ENCODE data around the gene RUNX1.

RUNX1 gene

DNA sequence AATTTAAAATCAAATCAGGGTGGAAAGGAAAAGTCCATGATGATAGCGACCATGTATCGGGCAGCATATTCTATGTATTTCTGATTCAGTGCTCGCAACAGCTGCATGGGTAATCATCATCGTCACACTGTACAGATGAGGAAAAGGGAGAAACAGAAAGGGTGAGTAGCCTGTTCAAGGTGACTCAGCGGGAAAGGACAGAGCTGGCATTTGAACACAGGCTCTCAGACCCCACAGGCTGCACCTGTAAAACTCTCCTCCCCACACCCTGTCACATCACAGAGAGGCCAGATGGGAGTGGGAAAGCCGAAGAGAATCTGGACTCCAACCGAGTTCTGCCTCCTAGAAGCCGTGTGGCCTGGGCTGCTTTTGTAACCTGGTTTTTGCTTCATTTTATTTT is 14.0 kb downstream of the RUNX1 start:
- DNase-seq = no peak

DNA sequence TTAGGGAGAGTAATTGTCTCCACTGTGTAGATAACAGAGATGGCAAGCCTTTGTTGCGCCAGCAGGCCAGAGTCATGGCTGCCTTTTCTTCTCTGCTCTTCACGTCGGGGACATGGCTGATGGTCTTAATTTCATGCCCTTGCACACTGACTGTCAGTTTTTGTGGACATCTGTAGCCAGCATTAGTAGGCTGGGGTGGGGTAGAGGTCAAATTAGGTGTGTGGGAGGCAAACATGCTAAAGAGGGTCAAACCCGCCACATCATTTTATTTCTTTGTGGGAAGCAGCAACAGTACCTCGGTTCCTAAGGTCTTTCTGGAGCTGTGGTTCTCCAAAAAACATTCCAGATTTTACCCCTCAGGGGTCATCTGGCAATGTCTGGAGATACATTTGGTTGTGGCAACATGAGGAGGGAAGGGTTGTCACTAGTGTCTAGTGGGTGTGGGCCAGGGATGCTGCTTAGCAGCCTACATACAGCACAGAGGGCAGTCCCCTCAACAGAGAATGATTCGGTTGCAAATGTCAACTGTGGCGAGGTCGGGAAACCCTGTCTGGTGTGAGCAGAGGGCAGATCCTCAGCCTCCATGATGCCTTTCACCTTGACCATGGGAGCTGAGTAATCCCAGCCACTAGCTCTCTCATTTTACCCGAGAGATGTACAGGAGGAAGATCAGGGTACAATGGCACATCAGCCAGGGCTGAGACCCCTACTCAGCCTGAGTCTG is 14.7 kb downstream of the RUNX1 start:
- no peak for DNase-seq

DNA sequence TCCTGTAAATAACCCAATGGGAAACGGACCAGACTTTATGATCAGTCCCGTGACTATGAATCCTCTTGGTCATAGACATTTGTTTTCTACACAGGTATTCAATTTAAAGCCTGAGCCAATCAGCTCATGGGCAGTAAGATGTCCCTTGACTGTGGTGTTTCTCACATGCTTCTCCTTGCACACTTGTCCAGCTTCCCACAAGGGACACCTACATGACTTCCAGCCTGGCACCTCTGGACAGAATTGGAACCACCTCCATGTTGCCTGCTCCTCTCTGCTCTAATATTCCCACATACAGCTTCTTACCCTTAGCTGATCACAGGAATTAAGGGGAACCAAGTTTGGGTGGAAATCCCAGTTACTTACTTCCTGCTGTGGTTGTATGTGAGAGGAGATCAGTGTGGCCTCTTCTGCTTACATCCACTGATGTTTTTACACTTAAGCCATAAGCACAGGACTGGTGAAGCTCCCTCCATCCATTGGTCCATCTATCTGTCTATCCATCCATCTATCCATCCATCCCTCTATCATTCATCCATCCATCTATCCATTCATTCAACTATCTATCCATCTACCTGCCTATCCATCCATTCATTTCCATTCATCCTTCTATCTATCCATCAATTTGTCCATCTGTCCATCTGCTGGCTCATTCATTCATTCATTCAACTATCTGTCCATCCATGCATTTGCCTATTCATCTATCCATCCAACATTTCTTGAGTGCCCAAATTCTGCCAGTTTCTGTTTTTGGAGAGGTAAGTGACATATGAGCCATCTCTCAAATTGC is 16.4 kb downstream of the RUNX1 start:
- DNase-seq = no peak

DNA sequence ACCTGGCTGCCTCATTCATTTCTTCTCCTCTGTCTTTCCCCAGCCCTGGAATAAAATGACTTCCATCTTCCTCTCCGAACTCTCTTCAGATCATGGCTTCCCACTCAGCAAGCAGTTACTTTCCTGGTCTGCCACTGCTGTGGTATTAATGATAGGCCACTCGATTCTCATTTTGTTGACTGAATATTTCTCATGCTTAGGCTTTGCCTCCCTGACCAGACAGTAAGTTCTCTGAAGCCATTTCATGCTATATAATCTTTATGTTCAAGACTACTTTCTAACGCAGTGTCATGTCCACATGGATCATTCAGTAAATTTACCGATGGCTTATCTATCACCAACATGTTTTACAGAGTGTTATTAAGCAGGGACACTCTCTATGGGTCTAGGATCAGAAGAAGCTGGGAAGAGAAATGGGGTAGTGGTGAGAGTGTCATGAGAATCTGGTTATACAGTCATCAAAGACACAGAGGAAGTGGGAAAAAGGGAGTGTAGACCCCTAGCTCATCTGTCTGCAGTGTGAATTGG is 20.6 kb downstream of the RUNX1 start:
- DNase-seq = no peak

DNA sequence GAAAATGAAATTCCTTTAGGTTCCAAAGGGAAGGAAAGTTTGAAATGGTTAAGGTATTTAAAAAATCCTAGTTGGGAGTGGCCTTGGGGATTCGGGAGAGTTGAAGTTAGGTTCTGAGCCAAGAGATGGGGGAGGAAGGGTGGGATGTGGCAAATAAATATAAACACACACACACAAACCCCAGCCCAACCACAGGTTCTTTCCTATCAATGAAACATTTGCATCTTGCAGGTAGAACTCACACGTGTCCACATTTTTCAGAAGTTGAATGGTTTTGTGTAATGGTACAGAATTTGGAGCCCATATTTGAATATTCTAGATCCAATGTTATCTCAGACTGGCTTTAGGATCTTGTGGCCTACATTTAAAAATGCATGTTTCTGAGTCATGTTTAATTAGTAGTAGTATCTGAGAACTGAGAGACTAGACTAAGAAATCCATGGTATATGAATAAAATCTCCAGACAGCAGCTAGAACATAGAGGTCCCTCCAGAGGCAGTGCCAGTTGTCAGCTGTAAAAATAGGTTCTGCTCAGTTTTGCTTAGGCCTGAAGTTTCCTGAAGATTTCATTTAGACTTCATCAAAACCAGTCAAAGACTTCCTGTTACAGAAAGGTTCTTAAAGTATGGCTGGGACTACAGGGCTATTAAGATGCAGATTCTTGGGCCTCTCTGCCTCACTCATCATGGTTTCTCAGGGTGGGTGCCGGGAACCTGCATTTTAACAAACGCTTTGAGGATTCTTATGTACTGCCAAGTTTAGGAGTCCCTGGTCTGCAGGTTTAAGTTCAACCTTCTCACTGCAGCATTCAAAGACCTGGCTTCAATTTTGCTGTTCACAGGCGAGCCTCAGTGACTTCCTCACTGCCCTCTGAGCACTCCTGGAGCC is 21.3 kb downstream of the RUNX1 start:
- no peak for DNase-seq

DNA sequence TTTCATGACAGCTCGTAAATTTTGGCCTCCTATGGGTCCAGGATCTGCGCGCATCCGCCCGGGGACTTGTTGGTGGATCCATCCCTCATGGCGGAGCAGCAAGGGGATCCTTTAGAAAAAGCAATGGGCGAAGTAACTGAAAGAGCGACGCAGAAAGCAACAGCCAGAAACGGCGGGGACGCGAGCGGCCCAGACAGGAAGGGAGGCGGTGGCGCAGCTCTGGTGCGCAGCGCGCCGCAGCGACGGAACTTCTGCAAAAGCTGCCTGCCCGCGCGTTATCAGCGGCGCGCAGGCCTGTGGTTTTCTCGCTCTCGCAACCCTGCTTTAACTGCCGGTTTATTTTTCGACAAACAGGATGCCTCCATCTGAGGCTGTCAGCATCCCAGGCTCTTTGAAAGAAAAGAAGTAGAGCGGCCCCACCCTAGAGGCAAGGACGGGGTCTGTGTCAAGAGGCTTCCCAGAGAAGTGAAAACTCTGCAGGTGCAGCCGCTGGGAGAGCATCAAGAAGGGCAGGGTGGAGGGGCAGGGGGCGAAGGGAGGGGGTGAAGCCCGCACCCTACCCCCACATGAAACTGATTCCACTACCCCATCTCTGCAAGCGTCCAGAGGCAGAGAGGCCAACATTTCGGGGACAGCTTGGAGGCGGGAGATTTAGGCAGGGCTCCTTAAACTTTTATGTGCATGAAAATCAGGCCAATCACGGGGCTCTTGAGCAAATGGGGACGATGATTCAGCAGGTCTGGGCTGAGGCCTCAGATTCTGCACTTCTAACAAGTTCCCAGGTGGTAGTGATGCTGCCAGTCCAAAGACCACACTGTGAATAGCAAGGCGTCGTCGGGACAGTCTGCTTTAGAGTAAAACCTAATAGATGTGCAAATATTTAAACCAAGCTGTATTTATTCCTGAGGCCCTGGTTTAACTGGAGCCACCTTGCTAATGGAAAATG is 22.2 kb downstream of the RUNX1 start:
- peak; percentile 87 for DNase-seq

DNA sequence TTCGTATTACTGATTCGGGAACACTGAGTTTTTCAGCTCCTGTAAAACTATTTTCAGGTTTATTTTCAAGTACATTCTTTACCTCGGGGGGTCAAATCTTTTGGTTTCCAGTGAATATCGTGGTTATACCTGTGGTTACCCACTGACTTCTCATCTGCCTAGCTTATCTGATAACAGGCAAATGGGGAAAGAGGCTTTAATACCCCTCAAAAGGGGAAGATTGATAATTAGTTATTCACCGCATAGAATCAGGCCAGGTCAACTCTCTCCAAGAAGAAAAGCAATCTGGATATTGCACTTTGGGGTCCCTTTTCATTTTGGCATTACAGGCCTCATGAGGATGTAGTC is 23.0 kb downstream of the RUNX1 start:
- no peak for DNase-seq

DNA sequence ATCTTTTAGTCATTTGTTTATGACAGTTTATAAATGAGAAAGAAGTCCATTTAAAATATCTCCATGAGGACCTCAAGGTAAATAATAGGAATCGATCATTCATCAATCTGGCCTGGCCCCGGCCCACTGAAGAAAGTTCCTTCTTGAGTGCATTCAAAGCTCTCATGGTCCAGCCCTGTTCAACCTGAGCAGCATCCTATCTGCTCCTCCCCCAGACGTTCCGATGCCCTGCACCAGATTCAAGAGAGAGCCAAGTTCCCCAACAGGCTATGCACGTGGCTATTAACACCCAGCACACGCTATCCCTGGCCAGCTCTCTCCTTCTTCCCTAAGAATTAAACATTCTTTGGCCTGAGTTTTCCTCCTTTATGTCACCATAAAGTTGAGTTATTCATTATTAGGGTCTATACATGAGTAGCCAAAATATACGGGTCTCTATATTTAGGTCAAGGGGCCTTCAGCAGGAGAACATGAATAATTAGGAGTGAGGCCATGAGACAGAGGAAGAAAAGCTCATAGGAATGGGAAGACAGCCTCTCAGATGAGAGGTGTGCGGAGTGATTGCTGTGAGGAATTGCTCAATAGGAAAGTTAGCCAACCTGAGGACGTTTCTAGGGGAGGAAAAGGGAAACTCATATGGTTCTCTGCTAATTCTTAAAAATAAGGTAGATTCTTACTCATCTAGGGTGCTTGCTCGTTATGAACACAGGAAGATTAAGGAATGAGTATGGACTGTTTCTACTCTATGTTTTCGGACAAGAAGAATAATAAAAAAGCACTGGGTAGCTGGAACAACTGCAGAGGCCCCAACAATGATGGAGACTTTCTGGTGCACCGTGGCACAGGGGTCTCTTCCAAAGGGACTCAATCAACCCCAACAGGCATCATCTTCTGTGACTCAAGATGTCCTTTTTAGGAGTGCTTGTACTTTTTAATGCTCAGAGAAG is 23.6 kb downstream of the RUNX1 start:
- no peak for DNase-seq

DNA sequence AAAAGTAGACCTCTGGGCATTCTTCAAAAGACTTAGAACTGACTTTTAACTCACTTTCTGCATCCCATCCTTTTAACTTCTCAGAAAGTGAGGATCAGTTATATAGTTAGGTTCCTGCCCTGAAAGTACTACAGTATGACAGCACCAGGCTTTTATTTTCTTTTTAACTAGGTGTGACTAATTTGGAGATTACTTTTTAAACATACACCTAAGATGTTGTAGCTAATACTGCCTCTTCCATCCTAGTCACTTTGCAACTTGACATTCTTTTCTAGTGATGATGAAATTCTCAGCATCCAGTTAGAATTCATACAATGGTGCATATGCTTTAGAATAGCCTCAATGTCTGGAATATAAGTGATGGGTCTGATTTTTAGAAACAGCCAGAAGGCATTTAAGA is 24.6 kb downstream of the RUNX1 start:
- no peak for DNase-seq

DNA sequence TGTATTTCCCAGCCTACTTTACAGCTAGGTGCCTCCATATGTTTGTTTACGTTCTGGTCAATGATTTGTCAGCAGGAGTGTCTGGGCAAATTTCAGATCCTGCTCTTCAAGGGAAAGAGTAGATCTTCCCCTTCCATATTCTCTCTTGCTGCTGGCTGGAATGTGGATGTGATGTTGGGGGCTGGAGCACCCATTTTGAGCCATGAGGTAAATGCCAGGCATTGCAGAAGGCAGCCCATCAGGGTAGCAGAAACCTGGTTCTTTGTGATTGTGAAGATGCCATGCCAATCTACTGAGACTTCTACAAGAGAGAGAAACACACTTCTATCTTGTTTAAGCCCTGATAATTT is 25.1 kb downstream of the RUNX1 start:
- DNase-seq = no peak

DNA sequence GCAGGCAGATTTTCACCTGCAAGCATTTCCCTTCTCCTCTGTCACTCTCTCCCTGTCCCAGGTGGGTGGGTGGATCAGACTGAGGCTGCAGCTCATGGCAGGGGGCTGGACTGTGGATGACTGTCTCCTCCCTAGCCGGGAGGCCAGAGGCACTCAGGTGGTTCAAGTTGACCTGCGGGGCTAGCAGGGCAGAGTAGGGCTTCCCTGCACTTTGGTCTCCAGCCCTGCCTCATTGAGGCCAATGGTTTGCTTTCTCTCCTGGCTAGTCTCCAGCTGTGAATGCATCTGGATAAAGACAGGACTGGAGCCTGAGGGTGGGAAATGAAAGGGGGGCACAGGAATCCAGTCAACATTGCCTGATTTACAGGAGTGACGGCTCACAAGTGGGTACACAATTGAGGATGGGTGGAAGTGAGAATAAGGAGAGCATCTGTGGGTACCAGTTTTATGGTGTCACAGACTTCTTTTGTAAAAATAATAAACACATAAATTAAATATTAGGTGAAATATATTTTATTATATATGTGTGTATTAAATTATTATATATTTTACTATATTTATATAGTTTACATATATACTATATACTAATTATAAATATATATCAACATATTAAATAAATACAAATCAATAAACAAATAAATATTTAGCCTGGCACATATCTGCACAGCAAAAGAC is 25.6 kb downstream of the RUNX1 start:
- no peak for DNase-seq

DNA sequence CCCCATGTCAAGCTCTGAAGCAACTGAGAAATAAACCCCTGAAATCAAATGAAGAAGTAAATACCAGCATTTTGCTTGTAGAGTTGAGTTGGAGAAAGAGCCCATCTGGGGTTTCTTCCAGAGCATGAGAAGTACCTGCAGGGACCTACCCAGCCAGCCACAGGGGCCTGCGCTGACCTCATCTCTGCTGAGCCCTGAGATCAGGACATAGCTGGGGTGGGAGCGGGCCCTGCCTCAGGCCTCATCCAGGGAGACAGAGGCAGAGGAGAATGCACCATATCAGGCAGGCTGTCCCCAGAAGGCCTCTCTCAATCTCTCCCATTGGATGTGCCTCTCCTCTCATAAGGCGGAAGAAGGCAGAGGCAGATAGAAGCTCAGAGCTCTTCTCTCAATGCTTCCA is 27.6 kb downstream of the RUNX1 start:
- DNase-seq = no peak

DNA sequence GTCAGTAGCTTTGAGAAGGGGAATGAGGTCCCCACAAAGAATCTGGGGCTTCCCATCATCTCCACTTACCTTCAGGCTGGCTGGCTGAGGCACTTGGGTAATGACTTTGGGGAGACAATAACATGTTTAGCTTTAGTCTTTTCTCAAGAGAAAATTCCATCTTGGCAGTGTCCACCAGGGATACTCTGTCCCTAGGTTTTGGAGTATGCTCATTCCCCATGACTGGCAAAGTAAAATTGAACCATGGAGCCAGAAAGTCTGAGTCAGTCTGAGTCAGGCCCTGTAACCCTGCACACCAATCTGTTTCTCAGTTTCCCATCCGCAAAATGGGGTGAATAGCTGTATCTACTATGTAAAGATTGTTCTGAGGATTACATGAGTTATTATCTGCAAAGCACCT is 28.2 kb downstream of the RUNX1 start:
- DNase-seq = no peak

DNA sequence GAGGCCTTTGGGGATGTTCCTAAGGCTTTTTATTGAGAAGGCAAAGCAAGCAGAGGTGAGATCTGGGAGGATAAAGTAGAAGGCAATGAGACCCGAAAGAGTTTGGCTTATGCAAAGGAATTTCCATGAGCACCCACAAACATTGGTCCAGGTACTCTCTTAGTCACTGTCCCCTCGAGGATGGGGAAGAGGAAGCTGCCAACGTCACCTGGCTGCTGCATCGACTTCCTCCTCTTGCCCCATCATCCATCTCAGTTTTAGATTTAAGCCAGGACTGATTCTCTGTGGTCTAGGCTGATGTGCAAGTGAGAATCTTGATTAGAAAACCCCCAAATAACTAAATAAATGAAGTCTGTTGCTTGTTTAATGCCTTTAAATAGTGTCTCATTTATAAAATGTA is 28.7 kb downstream of the RUNX1 start:
- peak; percentile 49 for DNase-seq

DNA sequence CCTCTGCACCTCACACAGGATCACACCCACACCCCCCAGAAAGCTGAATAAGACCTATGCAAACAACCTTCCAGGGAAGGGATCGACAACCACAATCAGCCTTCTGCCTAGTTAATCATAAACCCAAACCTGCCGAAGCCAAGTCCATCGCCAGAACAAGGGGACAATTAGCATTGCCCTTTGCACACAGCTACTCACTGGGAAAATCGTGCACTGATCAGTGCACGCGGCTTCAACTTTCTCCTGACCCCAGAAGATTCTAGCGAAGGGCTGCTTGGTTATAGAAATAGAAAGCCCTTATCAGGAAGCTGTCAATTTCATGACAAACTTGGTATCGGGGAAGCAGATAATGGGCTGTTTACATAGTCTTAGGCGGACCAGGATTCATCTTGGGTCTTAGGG is 29.5 kb downstream of the RUNX1 start:
- no peak for DNase-seq

DNA sequence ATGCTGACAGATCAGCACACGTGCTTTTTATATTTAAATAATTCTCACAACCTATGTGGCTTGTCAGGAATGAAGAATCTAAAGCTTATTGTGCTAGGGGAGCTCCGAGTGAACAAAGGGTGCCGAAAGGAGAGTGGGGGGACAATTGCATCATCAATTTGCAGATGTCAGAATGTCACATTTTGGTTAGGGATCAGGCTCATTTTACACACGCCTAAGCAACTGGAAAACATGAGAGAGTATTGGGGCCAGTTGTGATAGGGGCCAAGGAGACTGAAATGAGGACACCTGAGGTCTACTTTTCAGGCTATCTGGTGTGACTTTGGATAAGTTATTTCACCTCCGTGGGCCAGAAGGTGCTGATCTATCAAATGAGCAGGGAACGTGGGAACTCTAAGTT is 31.8 kb downstream of the RUNX1 start:
- no peak for DNase-seq

DNA sequence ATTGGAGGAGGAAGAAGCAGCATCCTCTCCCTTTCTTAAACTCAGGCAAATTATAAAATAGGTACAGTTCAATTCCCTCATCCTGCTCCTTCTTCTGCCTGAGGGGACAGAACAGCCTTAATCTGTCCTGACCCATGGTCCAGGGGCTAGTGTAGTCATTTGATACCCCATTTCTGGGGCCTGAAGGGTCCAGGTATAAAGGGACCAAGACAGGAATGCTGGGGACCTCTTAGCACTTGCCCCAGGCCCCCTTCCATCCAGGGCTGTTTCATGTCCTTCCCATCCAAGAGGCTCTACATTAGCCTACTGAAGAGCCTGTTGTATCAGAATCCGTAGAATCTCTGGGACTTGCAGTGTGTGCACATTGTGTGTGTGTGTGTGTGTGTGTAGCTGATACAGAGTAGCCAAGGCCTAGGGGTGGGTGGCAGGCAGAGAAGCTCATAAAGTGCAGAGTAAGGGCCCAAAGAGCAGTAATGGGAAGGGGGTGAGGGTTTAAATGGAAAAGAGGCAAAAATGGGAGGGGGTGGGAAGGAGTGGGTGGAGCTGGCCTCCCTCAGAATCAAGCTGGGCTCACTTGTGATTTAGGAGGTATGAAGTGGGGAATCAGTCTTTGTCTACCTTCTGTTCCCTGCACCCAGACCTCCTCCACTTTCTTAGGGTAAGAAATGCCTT is 32.4 kb downstream of the RUNX1 start:
- DNase-seq = no peak

DNA sequence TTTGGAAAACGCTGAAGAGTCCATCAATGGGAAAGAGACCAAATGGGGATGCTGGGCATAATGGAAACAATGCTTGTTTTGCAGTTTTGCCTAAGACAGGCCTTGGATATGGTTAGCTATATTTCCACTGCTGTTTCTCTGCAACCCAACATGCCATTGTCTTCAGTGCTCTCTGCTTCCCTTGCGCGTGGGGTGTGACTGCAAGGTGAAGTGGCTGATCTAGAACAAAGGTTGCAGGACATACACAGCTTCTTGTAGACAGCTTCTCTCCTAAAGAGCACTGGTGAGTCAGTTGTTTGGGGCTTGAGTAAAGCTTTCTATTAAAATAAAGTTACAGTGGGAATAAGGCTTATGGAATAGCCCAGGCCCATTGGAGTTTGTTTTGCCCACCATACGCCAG is 33.0 kb downstream of the RUNX1 start:
- no peak for DNase-seq

DNA sequence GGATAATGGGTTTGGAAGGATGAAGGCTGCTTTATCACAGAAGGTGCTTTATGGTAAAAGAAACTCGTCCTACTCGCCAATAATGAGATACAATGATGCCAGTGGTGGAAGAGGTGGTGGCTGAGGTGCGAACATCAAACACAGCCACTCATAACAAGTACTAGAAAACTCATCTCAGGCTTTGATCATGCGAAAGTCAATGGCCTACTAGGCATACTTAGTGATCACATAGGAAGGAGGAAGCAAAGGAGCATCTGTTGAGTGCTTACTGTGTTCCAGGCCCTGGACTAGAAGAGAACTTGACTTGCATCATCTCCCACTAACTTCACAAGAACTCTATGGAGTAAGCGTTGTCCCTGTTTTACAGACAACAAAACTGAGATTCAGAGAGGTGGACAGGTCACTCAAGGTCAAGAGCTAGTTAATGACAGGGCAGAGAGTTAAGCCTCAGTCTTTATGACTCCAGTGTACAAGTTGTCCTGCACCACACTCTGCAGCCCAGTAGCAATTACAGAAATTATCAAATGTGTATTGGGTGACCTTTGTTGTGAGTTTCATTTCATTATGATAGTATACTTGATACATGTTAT is 33.6 kb downstream of the RUNX1 start:
- no peak for DNase-seq
